Thyroid gland (tissue), 4 donors: ENCODE results near the gene NRG4.

ENCODE experiments used
- POLR2A ChIP-seq, 2 donors: fragments of 450-650 bp; IDR thresholded peaks; one replicate each; pipeline ENCODE4 v1.6.1; 2017; ENCODE audit warnings: antibody characterized with exemption in 2 of 2, mild to moderate bottlenecking in 2 of 2, moderate library complexity in 1 of 2
- TF ChIP-seq, protein P1 (sequence below), 6 experiments: fragments of 200-600 bp in 3 of 6; fragments of 450-650 bp in 3 of 6; sonication (generic) in 3 of 6; IDR thresholded peaks; one replicate each; pipeline ENCODE4 v1.5.1; 2016 to 2019; ENCODE audit warnings: antibody characterized with exemption in 6 of 6, mild to moderate bottlenecking in 2 of 6, inconsistent platforms in 1 of 6, moderate library complexity in 1 of 6

DNA sequence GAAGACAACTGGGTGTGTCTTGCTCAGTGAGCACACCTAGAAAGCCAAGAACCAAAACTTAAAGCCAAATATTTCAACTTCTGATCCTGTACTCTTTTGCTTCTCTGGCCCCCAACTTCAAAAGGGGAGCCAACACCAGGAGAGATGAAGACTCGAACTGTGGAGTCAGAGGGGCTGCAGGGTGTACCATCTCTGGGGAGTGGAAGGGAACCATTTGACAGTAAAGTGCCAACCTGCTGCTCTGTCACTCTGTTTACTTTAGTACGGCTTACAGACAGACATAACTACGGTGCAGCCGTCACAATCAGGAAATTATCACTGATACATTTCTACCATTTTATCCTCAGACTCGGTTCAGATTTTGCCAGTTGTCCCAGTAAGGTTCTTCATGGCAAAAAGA is 107.0 kb downstream of the NRG4 start:
- TF ChIP-seq, protein P1, sequence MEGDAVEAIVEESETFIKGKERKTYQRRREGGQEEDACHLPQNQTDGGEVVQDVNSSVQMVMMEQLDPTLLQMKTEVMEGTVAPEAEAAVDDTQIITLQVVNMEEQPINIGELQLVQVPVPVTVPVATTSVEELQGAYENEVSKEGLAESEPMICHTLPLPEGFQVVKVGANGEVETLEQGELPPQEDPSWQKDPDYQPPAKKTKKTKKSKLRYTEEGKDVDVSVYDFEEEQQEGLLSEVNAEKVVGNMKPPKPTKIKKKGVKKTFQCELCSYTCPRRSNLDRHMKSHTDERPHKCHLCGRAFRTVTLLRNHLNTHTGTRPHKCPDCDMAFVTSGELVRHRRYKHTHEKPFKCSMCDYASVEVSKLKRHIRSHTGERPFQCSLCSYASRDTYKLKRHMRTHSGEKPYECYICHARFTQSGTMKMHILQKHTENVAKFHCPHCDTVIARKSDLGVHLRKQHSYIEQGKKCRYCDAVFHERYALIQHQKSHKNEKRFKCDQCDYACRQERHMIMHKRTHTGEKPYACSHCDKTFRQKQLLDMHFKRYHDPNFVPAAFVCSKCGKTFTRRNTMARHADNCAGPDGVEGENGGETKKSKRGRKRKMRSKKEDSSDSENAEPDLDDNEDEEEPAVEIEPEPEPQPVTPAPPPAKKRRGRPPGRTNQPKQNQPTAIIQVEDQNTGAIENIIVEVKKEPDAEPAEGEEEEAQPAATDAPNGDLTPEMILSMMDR (IDR thresholded peaks at IDR 0.05) = no peak
- TF ChIP-seq POLR2A (IDR thresholded peaks at IDR 0.05) = no peak
